Measurements from ENCODE around the gene NUDT14.

NUDT14 gene

DNA sequence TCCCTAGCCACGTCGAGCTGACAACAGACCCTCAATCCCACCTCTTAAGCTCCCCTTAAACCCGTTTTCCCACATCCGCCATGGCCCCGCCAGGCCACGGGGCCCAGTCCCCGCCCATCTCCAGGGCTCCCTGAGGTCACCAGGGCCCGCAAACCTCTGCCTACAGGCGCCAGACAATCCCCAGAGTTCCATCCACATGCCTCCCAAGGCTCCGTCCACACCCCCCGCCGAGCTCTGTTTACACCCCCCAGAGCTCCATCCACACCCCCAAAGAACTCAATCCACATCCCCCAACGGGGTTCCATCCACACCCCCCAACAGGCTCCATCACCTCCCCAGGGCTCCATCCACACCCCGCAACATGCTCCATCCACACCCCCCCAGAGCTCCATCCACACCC lies 21.8 kb downstream of the NUDT14 start:
- no peak for DNase-seq (ENCODE audit: low read depth)

DNA sequence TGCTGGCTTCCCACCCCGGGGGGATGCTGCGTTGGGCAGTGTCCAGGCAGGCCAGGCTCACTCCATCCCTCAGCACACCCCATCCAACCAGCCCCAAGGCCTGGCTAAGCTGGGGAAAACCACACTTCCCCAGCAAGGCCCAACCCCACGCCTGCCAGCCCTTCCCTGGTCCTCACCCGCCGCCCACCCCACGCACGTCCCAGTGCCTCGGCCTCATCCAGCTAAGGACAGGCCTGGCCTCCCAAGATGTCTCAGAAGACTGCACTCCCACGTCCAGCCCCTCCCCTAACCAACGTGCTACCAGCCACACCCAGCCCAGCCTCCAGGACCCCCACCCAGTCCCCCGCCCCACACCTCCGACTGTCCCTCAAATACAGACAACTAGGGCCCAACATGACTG lies 22.3 kb downstream of the NUDT14 start:
- DNase-seq (ENCODE audit: low read depth), result no peak

DNA sequence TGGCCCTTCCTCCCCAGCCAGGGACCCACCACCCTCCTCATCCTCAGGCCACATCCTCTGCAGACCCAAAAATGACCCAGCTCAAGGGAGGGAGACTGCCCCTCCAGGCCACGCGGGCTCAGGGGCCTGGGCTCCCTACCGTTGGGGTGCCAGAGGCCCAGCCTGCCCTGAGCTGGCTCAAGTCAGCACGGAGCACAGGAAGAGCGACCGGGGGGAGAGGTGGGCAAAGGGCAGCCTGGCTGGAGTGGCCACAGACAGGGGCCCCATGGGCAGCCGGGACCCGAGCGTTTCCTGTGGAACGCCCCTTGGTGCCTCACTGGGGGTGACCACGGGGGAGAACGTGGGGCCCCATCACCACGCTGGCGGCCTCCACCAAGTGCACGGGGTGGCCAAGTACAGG lies 23.2 kb downstream of the NUDT14 start:
- no peak for DNase-seq (ENCODE audit: low read depth)

DNA sequence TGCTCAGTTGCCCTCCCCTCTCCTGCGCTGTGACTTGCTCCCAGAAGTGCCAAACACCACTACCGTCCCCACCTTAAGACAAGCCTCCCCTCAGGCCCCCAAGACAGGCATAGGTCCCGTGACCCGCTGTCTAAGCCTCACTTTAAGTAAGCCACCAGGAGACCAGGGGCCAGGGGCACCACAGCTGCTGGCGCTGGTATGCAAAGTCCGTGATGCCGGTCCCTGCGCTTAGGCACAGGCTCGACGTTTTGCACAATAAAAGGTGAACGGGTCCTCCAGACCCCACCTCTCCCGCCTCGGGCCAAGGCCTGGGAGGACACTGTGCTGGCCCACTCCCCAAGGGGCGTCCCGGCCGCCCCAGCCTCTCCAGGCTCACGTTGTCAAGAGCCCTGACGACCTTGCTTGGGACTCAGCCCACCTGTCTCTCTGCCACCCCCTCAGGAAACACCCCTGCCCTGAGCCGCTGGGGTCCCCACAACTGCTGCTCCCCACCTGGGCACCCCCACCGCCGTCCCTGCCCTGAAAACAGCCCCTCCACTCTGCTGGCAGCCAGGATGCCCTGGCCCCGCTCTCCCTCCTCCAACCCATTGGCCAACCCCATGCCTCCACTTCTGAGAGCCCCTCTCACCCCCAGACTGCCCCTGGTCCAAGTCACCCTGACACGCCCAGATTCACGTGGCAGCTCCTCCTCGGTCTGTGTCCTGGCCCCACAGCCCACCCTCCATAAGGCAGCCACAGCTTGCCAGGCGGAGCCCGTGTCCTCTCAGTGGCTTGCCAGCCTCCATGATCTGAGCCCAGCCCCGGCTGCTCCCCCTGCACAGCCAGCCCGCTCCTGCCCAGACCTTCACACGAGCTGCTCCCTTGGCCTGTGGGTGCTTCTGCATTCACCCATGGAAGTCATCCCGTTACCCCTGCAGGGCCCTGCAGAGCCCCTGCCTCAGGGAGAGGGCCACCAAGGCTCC lies 24.4 kb downstream of the NUDT14 start:
- DNase-seq (ENCODE audit: low read depth), result no peak

DNA sequence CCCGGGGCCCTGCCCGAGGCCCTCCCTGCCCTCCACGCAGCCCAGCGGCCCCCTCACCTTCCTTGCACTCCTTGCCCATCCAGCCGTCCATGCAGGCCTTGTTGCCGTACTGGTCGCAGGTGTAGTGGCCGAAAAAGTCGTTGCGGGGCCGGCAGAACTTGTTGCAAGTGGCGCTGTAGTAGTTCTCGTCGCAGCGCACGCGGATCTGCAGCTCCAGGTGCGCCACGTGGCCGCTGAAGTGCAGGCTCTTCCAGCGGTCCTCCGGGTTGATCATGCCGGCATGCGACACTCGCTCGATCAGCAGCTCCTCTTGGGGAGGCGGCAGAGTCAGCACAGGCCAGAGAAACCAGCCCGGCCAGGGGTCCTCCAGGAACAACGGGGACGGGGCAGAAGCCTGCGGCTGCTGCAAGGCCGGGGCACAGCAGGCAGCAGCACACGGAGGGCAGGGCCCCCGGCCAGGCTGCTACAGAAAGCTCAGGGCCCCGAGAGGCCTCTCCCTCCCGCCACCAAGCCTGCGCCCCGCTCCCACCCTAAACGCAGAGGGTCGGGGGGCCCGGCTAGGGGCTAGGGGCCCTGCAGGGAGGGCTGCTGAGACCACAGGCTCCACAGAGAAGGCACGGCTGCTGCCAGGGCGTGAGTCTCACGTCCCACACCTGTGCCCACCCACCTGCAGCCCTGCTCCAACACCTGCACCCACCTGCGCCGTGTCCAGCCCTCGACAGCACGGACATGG lies 25.3 kb downstream of the NUDT14 start:
- DNase-seq (ENCODE audit: low read depth), result no peak

DNA sequence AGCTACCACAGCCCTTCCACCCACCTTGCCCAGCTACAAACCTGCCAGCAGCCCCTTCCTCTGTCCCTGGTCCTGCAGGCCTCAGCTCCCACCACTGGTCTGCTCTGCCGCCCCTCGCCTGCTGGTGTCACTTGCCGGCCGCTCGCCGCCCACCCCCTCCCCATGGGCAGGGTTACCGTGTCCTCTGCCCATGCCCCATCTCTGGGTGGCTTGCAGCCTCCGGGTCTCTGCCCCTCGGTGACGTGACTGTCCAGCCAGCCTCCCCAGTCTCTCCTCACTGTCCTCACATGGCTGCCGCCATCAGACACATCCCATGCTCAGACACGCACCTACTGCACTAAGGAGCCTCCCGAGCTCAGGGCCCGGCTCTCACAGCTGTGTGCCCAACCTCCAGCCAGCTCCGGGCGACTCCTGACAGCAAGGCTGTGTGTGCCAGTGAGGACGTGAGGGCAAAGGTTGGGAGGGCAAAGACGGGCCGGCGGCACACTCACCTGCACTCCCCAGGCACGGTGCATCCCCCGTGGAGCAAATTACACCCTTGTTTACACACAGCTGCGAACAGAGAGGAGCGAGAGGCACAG lies 26.0 kb downstream of the NUDT14 start:
- DNase-seq (ENCODE audit: low read depth), result no peak

DNA sequence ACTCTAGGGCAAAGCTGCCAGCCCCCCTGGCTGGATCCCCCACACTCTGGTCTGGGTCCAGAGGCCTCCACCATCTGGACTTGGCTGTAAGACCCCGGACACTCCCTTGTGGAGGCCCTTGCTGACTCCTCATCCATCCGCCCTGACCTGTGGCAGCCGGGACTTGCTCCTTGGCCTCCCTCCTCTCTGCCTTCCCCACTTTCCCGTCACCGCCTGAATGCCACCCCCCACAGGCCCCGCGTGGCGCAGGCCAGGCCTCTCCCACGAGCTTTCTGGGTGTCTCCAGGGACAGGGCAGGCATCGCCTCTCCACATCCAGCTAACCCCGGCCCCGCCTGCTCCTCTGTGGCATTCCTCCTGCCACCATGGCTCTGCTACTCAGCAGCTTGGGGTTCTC lies 26.6 kb downstream of the NUDT14 start:
- DNase-seq (ENCODE audit: low read depth), result no peak

DNA sequence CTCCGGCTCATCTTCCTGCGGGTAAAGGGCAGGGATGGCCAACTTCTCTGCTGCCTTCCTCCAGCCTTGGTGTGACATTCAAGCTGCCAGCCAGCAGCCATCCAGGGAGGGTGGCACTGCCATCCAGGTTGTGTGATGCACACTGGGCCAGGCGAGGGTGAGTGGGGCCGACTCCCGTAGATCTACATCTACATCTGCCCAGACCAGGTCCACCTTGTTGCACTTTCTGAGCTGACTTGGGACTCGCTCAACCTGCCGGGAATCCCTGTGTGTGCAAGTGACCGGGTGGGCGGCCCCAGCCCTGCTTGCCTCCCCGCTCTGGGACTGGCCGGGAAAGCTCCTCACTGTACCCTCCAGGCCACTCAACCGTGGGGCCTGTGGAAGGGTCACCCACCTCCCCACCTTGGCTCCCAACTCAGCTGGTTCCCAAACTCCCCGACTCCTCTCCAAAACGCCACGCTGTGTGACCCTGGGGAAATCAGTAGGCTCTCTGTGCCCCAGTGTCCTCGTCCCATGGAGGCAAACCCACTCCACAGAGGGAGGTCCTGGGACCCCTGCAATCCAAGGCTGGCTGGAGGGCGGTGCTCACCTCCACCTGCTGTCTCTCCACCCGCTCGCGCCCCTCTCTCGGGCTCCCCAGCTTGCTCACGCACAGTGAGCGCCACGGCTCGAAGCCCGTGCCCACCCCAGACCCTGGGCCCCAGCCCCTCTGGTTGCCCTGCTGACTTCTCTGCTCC lies 27.2 kb downstream of the NUDT14 start:
- no peak for DNase-seq (ENCODE audit: low read depth)

DNA sequence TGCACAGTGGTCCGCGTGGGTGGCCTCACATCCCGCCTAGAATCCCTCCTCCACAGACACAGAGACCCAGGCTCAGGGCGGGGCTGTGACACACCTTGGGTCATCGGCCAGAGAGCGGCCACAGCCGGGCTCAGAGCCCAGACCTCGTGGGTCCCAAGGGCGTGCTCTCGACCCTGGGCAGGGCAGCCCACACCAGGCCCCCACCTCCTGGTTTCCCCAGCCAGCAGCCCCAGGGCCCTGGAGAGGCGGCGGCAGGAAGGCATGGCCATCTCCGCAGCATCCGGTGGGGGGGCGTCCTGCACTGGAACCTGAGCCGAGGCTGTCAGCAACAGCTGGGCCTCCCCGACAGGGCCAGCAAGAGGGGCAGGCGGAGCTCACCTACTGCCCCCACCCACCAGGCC lies 27.8 kb downstream of the NUDT14 start:
- DNase-seq (ENCODE audit: low read depth), result no peak

DNA sequence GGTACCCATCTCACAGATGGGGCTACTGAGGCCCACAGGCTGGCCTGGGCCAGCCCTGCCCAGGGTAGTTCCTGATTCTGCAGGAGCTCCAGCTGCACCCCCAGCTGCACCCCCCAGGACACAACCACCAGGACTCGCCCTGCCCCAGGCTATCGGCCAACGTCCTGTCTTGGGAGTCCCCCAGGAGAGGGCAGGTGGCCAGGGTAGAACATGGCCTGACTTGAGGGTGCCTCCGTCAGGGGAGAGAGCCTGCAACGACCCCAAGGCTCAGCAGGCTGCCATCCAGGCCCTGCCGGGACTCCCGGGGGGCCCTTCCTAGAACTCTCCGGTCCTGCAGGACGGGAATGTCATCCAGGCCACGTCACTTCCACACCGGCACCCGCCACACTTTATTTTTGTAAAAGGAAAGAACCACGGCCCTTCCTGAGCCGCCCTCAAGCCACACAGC lies 28.3 kb downstream of the NUDT14 start:
- no peak for DNase-seq (ENCODE audit: low read depth)

DNA sequence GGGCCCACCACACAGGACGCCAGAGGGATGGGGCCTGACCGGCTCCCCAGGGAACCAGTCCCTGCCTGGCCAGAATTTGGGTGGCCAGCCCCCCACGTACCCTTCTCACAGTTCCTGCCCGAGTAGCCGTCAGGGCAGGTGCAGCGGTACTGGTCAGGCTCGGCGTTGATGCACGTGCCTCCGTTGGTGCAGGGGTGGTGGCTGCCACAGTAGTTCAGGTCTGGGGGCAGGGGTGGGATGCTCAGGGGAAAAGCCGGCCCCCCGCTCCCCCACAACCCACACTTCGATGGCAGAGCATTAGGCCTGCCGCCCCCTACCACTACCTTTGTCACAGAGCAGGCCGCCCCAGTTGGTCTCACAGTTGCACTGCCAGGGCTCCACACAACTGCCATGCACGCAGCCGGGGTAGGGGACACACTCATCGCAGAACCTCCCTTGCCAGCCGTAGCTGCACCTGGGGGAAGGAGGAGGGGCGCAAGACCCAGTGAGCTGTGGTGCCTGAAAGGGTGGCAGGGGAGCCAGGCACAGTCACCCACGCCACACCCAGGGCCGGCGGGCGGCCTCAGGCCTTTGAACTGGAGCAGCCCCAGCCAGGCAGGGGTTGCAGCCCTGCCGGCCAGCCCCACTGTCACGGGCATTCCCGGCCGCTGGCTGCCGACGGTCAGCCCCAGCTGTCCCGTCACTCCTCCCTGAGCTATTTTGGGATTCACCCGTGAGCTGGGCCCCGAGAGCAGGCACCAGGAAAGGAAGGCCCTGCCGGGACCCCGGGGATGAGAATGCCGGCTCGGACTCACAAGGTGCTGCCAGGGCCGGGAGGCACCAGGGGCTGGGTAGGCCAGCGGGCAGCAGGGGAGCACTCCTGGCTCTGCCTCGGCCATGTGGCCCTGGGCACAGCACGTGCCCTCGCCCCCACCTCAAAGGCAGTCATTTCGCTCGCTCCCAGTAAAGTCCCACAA lies 29.0 kb downstream of the NUDT14 start:
- no peak for DNase-seq (ENCODE audit: low read depth)

DNA sequence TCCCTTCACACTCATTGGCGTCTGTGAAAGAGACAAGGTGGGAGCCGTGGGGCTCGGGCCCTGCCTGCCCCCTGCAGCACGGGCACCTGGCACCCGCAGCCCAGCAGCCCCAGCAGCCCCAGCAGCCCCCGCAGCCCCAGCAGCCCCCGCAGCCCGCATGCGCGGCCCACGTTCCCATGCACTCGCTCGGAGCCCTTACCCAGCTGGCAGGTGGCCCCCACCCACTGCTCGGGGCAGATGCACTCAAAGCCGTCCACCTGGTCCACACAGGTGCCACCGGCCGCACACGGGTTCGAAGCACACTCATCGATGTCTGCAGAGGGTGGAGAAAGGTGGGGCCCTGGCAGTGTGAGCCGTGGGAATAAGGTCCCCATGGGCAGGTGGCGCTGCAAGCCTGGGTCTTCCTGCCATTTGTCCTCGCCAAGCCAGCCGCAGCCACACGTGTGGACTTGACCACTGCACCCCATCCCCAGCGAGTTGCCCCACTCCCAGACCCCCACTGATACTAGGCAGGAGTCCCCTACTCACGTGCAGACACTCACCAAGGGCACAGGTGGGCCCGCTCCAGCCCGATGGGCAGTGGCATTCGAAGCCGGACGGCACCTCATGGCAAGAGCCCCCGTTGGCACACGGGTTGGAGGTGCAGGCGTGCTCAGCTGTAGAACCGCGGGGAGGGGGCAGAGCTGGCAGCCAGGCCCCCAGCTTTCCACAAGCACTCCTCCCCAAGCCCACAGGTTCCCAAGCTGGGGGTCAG lies 29.9 kb downstream of the NUDT14 start:
- DNase-seq (ENCODE audit: low read depth), result no peak

DNA sequence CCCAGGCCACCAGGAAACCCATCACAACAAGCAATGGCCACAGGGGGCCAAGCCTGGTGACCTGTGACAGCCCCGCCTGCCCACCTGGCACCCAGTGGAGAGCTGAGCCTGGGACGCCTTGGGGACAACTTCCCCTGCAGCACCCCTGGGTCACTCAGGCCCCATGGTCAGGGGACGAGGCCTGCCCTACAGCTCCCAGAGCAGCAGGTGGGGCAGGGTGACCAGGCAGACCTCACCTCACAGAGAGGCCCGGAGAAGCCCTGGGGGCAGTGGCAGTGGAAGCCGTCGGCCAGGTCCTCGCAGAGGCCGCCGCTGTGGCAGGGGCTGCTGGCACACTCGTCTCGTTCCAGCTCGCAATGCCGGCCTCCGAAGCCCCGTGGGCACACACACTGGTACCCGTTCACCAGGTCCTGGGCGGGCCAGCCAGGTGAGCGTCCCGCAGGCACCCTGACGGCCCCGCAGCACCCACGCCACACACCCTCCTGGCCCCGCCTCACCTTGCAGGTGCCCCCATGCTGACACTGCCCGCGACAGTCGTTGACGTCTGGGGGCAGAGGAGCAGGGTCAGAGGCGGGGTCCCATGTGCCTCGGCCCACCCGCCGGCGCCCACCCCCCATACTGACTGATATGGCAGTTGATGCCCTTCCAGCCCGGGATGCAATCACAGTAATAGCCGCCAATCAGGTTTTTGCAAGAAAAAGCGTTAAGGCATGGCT lies 30.6 kb downstream of the NUDT14 start:
- DNase-seq (ENCODE audit: low read depth), result no peak

DNA sequence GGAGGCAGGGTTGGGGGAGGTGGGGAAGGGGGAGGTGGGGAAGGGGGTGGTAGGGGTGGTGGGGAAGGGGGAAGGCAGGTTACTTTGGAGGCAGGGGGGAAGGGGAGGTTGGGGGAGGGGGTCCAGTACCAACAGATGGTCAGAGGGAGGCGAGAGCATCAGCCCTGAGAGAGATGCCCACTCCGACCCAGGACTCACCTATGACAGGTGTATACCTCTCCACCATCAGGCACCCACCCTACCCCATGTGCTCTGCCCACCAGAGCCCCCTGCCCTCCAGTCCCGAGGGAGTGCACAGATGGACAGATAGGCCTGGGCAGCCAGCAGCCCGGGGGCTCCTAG lies 31.1 kb downstream of the NUDT14 start:
- DNase-seq (ENCODE audit: low read depth), result no peak

DNA sequence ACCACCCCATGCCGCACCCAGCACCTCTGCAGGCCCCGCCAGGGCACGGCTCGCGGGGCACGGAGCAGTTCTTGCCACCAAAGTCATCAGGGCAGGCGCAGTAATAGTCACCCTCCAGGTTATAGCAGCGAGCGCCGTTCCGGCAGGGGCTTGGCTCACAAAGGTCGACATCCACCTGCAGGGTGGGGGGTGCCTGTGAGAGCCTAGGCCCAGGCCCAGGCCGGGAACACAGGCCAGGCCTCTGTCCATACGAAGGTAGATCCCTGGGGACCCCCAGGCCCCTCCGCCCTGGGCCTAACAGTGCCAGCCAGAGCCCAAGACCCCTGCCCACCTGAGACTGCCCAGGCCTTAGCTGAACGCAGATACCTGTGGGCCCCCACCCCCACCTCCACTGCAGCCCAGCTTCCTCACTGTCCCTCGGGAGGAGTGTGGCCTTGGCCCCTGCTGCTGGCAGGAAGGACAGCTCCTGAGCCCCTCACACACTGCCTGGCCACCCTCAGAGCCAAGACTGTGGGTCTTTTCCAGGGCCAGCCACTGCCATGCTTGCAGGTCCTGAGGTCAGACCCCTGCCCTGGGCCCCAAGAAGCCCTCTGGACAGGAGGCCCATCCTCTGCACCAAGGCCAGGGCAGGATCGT lies 31.8 kb downstream of the NUDT14 start:
- no peak for DNase-seq (ENCODE audit: low read depth)

DNA sequence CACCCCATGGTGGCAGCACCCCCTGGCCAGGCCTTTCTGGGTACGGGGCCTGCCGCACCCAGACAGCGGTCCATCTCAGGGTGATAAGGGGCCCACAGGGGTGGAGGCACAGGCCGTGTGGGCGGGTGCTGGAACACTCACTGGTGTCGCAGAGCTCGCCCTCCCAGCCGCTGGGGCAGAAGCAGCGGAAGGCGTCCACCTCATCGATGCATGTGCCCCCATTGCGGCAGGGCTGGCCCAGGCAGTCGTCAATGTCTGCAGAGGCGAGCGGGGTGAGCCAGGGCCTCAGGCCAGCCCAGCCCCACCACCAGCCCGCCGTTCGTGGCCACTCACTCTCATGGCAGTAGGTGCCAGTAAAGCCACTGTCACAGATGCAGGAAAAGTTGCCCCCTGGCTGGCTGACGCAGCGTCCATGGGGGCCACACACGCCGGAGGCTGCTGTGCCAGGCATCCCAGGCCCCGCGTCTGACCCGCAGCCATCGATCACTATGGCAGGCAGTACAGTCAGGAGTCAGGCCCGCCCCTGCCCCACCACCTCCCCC lies 32.4 kb downstream of the NUDT14 start:
- no peak for DNase-seq (ENCODE audit: low read depth)

DNA sequence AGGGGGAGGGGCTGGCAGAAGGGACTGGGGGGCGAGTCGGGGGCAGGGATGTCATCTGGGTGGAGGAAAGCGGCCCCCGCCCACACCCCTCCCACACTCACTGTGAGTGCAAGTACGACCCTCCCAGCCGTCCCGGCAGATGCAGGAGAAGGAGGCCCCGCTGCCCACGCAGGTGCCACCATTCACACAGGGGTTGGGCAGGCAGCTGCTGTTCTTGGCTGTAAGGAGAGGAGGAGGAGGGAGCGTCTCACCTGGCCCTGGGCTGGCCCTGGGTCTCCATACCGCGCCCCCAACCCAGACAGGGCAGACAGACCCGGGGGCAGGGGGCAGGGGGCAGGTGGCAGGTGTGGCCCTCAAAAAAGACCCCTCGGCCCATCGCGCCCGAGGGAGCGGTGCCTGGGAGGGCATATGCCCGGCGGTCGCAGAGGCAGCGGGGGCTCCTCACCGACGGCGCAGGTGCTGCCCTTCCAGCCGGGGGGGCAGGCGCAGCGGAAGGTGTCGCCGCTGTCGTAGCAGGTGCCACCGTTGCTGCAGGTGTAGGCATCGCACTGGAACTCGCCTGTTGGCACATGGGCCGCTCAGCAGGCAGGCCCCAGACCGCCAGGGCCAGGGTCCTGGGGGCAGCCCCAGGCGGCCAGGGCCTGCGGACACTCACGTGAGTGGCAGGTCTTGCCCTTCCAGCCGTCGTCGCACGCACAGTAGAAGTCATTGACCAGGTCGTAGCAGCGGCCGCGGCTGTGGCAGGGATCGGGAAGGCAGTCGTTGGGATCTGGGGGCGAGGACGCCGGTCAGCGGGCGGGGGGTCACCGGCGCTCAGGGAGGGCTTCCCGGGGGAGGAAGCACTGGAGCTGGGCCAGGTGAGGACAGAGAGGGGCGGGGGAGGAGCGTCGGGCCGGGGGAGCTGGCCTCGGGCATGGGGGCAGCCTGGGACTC lies 33.2 kb downstream of the NUDT14 start:
- DNase-seq (ENCODE audit: low read depth), result no peak

All from stimulated activated CD8-positive, alpha-beta memory T cell treated with anti-CD3 and anti-CD28 coated beads, Interleukin-7, amount 100 ng/mL, for 24 hours (primary cell).